NCI-H2227 (cell line): ENCODE data around the gene ARL5B.
"Not testable (repeated sequence)": the region's sequence is repeated elsewhere in the genome, so short reads cannot be mapped to it uniquely, and the experiment has no call there.

Source experiments
- DNase-seq: peaks from one replicate; lab custom pipeline; 2025; ENCODE audit not compliant: unreplicated experiment; lab: John Stamatoyannopoulos, UW

The ARL5B gene, protein sequence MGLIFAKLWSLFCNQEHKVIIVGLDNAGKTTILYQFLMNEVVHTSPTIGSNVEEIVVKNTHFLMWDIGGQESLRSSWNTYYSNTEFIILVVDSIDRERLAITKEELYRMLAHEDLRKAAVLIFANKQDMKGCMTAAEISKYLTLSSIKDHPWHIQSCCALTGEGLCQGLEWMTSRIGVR

DNA sequence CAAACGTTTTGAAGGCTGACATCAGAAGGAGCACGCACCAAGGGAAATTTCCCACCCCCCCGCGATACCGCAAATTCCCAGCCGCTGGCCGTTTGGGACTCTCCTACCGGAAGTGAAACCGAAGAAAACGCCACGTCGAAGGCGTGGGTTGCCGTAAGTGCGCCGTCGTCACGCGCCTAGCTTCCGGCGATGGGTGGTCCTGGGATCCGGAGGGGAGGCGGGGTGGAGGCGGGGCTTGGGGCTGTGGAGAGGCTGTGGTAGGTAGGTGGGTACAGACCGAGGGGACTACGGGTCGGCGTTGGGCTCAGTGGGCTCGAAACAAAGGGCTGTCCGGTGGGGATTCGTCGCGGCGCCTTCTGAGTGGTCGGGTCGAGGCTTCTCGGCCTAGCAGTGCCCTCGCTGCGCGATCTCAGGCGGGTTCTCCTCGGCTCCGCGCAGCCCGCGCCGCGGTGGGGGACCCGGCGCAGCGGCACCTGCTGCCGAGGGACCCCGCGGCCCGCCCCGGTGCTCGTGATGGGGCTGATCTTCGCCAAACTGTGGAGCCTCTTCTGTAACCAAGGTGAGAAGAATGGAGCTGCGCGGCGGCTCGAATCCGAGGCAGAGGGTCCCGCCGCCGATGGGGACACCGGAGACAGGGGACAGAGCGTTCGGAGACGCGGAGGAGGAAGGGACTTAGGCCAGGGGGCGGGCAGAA, at the start of gene ARL5B:
ARL5B (plus strand) TSS at position 307 of the 694 bp plus-strand sequence; CDS start at position 514, 207 bp downstream.
- peak; percentile 95 for DNase-seq

DNA sequence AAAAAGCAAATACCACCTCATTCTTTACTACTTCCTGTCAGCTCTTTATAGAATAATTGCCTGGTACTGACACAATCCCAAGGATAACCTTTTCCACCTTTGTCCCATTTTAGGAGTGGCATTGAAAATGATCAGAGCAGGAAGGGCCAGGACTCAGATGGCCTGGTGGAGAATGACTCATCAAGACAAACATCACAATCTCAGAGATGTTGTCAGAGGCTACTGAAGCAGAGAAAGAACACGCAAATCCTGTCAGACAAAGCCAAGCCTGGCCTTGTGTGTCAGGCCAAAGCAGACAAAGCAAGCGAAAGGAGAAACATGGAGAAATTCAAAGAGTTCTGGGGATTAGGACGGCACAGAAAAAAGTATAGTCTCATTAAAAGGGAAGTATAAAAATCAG, 48.7 kb upstream of the ARL5B start:
- peak; percentile 9 for DNase-seq

DNA sequence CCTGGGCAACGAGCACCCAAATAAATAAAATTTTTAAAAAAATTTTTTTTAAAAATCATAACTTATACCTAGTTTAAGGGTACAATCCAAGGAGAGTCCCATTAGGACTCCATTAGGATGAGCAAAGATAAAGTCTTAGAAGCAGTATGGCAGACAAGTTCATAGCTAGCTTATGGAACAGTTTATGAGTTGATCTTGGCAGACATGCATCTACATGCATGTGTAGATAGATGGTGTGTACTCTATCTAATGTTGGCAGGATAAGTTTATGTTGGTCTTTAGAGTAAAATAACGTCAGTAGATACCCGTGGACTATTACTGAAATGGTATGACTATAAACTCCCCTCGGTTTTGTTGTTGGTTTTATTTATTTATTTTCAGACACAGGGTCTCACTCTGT, 48.1 kb upstream of the ARL5B start:
- no peak for DNase-seq

- DNase-seq = no peak
Measured at GRCh38 chr10:18615618-18616017, 43.6 kb upstream of the ARL5B start.

GRCh38 chr10:18616337-18616736, 42.9 kb upstream of the ARL5B start:
- no peak for DNase-seq

DNA sequence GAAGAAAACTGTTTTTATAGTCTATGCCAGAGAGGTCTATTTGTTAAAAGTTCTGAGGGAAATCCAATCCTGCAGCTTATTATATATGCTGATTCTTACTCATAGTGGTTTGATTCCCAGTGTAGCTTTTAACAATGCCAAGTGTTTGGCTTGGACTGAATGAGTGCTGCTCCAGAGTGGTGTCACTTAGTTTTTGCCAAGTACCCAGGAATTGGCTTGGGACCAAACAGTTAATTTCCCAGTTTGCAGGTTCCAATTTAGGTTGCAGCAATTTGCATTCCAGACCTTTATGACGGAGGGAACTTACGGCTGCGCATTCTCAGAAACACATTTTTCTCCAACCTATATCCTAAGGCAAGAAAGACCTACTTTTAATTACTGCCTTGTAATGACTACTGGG, 40.2 kb upstream of the ARL5B start:
- DNase-seq = no peak

DNA sequence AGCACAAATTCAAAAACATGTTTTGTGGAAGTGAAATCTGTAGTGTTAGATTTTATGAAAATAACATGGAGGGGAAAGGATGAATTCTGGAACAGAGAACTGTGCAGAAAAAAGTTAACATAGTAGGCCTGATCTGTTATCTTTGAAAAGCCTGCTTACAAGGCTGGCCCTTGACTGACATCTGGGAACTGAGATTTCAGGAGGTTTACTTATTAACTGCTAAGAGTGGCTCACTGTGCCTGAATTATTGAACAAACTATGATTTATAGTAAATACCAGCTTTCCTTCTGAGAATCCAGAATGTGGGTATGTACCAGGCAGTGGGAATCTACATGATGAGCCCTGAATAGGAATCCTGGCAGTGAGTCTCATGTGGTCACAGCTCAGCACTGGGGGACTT, 38.4 kb upstream of the ARL5B start:
- no peak for DNase-seq

- DNase-seq = not testable (repeated sequence)
Measured at GRCh38 chr10:18623671-18624070, 35.6 kb upstream of the ARL5B start.

GRCh38 chr10:18625886-18626285, 33.3 kb upstream of the ARL5B start:
- no peak for DNase-seq

GRCh38 chr10:18627452-18628018, 31.7 kb upstream of the ARL5B start:
- DNase-seq = peak; percentile 76

DNA sequence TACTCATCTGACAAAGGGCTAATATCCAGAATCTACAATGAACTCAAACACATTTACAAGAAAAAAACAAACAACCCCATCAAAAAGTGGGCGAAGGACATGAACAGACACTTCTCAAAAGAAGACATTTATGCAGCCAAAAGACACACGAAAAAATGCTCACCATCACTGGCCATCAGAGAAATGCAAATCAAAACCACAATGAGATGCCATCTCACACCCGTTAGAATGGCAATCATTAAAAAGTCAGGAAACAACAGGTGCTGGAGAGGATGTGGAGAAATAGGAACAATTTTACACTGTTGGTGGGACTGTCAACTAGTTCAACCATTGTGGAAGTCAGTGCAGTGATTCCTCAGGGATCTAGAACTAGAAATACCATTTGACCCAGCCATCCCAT, 26.7 kb upstream of the ARL5B start:
- not testable (repeated sequence) for DNase-seq

DNA sequence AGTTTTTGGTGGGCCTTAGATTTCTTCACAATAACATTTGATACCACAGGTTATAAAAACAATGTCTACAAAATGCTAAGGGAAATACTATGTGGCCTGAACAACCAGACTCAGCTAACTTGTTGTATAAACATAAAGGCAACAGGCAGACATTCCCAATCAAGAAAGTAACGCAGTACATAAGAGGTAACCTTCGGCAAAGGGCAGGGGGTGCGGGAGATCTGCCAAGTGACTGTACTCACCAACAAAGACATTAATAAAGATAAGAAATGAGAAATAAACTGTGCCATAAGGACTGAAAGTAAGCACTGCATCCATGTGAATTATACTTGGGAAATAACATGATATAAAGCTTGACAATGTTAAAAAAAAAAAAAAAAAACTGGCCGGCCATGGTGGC, 23.2 kb upstream of the ARL5B start:
- DNase-seq = no peak

GRCh38 chr10:18637400-18637799, 21.8 kb upstream of the ARL5B start:
- not testable (repeated sequence) for DNase-seq

GRCh38 chr10:18639719-18640118, 19.5 kb upstream of the ARL5B start:
- DNase-seq = not testable (repeated sequence)

DNA sequence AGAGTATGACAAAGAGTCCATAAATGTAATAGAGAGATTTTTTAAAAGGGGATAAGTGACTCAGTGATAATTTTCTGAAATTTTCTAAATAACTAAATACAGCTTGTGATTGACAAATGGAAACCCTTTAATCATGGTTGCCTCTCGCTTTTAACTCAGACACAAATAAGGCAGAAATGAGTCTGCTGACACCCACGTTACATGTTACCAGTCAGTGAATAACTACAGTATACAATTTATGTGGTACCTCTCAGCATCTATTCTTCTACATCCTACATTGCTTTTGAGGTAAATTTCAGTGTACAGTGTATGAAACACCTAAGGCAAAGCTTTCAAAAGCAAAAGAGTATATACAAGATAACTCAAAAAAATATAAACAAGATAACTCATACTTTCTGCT, 12.1 kb upstream of the ARL5B start:
- no peak for DNase-seq

GRCh38 chr10:18647945-18648344, 11.3 kb upstream of the ARL5B start:
- DNase-seq = no peak

DNA sequence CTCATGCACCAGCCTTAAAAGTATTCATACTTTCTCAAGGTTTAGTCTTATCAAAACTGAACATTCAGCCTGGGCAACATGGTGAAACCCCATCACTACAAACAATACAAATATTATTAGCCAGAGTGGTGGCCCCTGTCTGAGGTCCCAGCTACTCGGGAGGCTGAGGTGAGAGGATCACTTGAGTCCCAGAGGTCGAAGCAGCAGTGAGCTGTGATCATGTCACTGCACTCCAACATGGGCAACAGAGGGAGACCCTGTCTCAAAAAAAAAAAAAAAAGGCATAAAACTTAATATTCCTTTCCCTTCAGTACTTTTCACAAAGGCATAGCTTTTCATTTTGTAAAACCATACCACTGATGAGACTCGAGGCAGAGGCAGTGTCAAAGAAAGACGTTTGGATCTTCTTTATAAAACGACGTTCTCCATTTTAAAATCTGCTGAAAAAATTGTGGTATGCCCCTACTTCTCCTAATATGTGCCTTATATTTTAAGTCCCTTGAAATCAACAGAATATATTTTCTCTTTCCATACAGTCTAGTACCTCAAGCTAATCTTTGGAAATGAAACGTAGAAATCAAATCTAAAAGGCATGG, 9.8 kb upstream of the ARL5B start:
- DNase-seq = no peak

- no peak for DNase-seq
Measured at GRCh38 chr10:18650404-18650997, 8.7 kb upstream of the ARL5B start.

DNA sequence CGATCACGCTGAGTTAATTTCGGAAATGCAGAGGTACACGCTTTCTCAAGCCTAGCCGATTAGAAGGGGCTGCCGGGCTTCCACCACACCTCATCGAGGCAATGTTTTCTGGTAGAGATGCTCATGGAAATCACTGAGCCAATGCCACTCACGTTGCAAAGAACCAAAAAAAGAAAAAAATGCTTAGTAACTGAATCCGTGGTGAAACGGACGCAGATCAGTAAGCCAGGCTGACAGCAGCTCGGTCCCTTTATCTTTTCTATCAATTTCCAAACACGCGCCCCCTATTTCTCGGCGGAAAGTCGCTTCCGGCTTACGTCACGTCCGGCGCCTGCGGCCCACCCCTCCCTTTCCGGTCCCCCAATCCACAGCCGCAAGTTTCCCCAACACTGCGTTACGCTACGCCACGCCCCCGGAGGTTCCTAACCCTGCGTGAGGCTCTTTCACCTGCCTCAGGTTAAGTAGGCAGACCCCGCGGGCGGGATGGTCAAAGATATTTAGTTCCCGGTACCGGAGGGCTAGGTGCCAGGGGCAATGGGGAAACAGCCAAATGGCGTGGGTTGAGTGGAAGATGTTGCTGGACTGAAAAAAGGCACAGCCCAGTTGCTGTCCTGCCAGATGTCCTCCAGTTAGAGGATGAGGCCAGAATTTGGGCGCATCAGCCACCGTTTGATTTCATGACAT, 7.8 kb upstream of the ARL5B start, which contains the start of gene NSUN6:
NSUN6 (minus strand) TSS at position 264 of the 684 bp plus-strand sequence. CDS start 384 bp downstream, outside the sequence.
- peak; percentile 85 for DNase-seq

DNA sequence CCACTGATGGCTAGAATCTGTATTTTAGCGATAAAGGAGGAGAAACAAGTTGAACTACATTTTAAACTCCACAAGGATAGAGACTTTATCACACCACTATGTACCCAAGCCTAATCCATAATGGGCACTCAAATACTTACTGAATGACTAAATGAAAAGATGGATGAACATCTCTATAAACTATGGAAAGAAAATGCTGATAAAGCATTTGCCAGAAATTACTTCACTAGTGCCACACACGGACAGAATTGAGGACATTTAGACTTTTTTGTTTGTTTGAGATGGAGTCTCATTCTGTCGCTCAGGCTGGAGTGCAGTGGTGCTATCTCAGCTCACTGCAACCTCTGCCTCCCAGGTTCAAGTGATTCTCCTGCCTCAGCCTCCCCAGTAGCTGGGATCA, 6.1 kb upstream of the ARL5B start:
- no peak for DNase-seq

DNA sequence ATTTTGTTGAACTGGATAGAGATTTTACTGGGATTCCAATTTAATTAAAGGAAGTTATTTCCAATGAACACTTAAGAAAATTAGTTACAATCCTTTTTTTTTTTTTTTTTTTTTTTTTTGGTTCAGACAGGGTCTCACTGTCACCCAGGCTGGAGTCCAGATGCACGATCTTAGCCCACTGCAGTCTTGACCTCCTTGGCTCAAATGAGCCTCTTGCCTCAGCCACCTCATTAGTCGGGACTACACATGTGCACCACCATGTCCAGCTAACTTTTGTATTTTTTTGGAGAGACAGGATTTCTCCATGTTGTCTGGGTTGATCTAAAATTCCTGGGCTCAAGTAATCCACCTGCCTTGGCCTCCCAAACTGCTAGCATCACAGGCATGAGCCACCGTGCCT, 2.5 kb upstream of the ARL5B start:
- no peak for DNase-seq
